ENCODE data around the gene PRDM12.

PRDM12 gene

DNA sequence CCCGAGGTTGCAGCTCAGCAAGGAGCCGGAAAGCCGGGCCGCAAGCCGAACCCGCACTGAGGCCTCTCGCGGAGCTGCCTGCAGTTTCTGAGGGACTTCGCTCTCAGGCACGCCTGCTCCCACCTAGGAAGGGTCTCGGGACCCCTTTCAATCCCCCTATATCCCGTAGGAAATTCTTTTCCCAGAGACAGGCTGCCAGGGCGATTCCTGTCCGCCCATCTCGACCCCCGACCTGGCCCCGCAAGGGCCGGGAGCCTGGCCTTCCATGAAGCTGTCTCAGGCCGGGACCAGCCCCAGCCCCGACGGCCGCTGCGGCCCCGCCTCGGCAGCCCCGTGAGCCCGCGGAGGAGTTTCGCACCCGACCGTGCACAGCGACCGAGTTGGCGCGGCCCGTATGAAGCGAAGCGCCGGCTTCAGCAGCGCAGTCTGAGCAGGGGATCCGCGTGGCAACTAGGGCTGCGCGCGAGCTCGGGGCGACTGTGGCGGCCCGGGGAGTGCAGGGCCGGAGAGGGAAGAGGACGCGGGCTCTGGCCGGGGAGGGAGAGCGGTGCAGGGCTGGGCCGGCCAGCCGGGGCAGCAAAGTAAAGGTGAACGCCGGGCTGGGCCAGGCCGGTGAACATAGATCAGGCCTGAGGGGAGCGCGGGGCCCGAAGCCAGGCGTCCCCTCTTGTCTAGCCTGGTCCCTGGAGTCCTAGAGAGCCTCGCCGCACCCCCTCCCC is 977 bp upstream of the PRDM12 start:
- no peak overlapping the region for H3K27ac ChIP-seq (ENCODE audit: low read depth, low read length)
- H3K9ac ChIP-seq (ENCODE audit: low read length): no peak overlapping the region
- no peaks in the 10 kb centered on the region for H3K4me1 ChIP-seq (ENCODE audit: control insufficient read depth, insufficient read depth, low read length)
- peak overlapping the region; percentile 48 for H3K4me3 ChIP-seq (ENCODE audit: low read length)
- no peaks in the 10 kb centered on the region for H3K36me3 ChIP-seq (ENCODE audit: control insufficient read depth, insufficient read depth, low read length)
- H3K27me3 ChIP-seq (ENCODE audit: control insufficient read depth, insufficient read depth, low read length): peaks cover 66% of the 10 kb centered on the region

DNA sequence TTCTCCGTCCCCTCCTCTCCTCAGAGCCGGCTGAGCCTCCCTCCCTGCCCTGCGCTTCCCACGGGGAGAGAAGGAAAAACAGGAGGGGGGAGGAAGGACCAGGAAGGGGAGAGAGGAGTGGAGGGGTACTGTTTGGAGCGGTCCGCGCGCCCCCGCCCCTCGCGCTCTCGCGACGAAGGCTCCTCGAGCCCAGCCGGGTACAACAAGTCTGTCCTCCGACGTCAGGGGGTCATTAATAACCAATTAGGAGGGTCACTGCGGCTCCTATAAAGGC is 480 bp upstream of the PRDM12 start:
- Histone ChIP-seq H3K4me3 (ENCODE audit: low read length) (no peak overlapping the region), H3K27ac (ENCODE audit: low read depth, low read length) (no peak overlapping the region), H3K9ac (ENCODE audit: low read length) (no peak overlapping the region), H3K36me3 (ENCODE audit: control insufficient read depth, insufficient read depth, low read length) (no peaks in the 10 kb centered on the region), H3K27me3 (ENCODE audit: control insufficient read depth, insufficient read depth, low read length) (peaks cover 61% of the 10 kb centered on the region), H3K4me1 (ENCODE audit: control insufficient read depth, insufficient read depth, low read length) (no peaks in the 10 kb centered on the region)

DNA sequence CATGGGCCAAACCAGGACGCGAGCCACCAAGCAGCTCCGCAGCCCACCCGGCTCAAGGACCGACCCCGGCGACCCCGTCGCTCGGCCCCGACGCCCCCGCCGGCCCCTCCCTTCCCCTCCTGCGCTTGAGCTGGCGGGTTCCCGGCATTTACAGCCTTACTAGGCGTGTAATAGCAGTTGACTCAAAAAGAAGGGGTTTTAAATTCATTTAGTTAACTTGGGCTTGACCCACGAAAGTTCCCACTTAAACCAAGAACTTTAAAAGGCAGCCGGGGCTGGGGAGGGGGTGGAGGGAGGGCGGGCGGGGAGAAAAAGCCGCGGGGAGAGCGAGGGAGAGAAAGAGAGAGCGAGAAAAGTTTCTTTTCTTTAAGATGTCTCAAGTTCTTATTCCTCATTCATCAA is 636 bp downstream of the PRDM12 start:
- Histone ChIP-seq H3K27ac (ENCODE audit: low read depth, low read length) (no peak overlapping the region), H3K36me3 (ENCODE audit: control insufficient read depth, insufficient read depth, low read length) (no peaks in the 10 kb centered on the region), H3K4me3 (ENCODE audit: low read length) (no peak overlapping the region), H3K9ac (ENCODE audit: low read length) (no peak overlapping the region), H3K4me1 (ENCODE audit: control insufficient read depth, insufficient read depth, low read length) (no peaks in the 10 kb centered on the region), H3K27me3 (ENCODE audit: control insufficient read depth, insufficient read depth, low read length) (peaks cover 58% of the 10 kb centered on the region)

DNA sequence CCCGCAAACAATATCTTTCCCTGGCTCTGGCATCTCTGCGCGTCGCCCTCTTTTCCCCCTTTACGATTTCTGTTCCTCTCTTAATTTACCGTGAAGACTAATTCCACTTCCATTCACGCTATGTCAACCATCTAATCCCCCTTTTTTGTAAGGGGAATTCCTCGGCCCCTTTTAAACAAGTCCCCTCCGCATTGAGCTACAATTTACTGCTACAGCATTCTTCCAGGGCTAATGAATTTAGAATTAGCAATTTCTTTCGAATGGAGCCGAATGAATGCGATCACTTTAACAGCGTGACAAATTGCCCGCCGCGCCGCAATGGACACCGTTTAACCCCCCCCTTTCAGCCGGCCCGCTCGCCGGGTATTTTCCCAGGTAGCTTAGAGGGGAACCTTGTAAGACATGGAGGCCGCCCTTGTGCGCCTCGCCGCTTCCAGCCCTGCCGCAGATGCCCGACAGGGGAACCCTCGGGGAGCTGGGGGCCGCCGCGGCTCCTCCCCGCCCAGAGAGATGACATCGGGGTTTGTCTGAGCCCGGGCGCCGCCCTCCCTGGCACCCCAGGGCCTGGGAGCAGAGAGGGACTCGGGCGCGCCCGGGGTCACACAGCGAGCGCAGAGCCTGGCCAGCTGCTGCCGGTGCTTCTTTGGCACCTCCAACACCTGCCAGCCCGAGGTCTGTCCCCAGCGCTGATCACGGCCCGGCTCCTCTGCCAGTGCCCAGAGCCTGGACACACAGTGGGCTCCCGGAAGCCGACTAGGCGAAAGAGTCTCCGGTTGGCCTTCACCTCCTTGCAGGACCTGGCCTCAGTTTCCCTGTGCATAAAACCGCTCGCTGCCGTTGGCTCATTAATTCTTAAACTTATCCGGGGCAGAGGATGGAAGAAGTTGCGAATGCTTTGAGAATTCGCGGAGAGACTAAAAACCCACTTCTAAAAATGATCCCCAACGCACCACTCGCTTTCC is 1.3 kb downstream of the PRDM12 start:
- no peaks in the 10 kb centered on the region for H3K4me1 ChIP-seq (ENCODE audit: control insufficient read depth, insufficient read depth, low read length)
- no peak overlapping the region for H3K4me3 ChIP-seq (ENCODE audit: low read length)
- no peak overlapping the region for H3K27ac ChIP-seq (ENCODE audit: low read depth, low read length)
- H3K9ac ChIP-seq (ENCODE audit: low read length): no peak overlapping the region
- no peaks in the 10 kb centered on the region for H3K36me3 ChIP-seq (ENCODE audit: control insufficient read depth, insufficient read depth, low read length)
- peaks cover 58% of the 10 kb centered on the region for H3K27me3 ChIP-seq (ENCODE audit: control insufficient read depth, insufficient read depth, low read length)

DNA sequence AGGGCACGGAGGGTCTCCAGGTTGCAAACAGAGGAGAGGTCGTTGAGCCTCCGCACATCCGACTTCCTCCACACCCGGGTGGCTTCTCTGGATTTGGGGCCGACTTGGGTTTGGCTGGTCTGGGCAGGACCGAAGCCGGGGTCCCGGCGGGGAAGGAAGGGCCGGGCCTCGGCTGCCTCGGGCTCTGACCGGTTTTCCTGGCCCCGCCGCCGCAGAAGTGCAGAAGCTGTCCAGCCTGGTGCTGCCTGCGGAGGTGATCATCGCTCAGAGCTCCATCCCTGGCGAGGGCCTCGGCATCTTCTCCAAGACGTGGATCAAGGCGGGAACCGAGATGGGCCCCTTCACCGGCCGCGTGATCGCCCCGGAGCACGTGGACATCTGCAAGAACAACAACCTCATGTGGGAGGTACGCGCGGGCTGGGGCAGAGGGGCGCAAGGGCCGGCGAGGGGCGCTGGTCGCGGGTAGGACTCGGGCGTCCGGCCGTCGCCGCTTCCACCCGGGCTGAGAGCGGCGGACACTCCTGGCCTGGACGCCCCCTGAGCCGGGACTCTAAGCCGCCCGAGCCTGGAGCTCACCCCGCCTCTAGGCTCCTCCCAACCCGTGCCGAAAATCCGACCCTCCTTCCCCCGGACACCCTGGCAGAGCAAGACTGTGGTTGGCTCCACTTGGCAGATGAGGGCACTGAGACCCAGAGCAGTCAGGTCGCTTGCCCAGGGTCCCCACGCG is 2.2 kb downstream of the PRDM12 start:
- Histone ChIP-seq H3K27me3 (ENCODE audit: control insufficient read depth, insufficient read depth, low read length) (peaks cover 57% of the 10 kb centered on the region), H3K4me3 (ENCODE audit: low read length) (no peak overlapping the region), H3K36me3 (ENCODE audit: control insufficient read depth, insufficient read depth, low read length) (no peaks in the 10 kb centered on the region), H3K27ac (ENCODE audit: low read depth, low read length) (no peak overlapping the region), H3K9ac (ENCODE audit: low read length) (no peak overlapping the region), H3K4me1 (ENCODE audit: control insufficient read depth, insufficient read depth, low read length) (no peaks in the 10 kb centered on the region)

DNA sequence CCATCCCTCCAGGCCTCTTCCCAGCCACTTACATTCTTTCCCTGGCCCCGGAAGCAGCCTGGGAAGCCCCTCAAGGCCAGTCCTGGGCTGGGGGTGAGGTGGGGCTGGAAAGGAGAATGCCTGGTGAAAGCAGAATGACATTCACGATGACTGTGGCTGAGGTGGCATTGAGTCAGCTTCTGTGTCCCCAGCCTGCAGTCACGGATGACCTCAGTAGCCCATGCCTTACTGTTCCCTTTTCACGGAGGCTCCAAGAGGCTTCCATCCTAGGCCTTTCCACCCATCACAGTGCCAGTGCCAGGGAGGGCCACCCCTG is 2.7 kb downstream of the PRDM12 start:
- peaks cover 52% of the 10 kb centered on the region for H3K27me3 ChIP-seq (ENCODE audit: control insufficient read depth, insufficient read depth, low read length)
- H3K27ac ChIP-seq (ENCODE audit: low read depth, low read length): no peak overlapping the region
- no peak overlapping the region for H3K9ac ChIP-seq (ENCODE audit: low read length)
- no peaks in the 10 kb centered on the region for H3K36me3 ChIP-seq (ENCODE audit: control insufficient read depth, insufficient read depth, low read length)
- no peaks in the 10 kb centered on the region for H3K4me1 ChIP-seq (ENCODE audit: control insufficient read depth, insufficient read depth, low read length)
- no peak overlapping the region for H3K4me3 ChIP-seq (ENCODE audit: low read length)

DNA sequence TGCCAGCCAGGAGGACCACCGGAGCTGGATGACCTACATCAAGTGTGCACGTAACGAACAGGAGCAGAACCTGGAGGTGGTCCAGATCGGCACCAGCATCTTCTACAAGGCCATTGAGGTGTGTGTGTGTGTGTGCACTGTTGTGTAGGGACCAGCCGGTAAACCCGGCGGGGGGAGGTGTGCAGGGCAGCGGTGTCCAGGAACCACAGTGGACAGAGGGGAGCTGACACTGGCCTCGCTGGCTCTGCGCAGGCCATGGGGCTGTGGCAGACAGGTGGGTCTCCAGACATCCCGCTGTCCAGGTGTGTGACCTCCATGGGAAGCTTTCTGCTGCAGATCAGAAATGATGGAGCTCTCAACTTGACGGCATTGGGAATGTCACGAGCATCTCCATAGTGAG is 3.8 kb downstream of the PRDM12 start:
- peaks cover 40% of the 10 kb centered on the region for H3K27me3 ChIP-seq (ENCODE audit: control insufficient read depth, insufficient read depth, low read length)

DNA sequence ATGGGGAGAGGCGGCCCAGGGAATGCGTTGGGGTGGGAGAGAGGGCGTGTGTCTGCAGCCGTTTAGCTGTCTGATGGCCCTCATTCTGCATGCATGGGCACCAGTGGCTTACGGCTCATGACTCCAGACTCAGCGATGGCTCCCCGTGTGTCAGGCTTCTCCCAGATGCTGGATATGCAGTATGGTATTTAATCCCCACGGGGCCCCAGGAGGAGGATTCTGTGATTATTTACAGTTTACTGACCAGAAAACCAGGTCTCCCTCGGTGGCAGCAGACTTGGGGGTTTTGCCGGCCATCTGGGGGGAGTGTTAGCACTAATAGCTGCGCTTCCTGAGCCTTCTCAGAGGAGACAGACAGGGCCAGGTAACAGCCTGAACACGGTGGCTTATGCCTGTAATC is 4.3 kb downstream of the PRDM12 start:
- H3K4me1 ChIP-seq (ENCODE audit: control insufficient read depth, insufficient read depth, low read length): no peaks in the 10 kb centered on the region
- peaks cover 36% of the 10 kb centered on the region for H3K27me3 ChIP-seq (ENCODE audit: control insufficient read depth, insufficient read depth, low read length)
- no peak overlapping the region for H3K27ac ChIP-seq (ENCODE audit: low read depth, low read length)

More for the DNA sequence above, 3.8 kb downstream of the PRDM12 start:
- Histone ChIP-seq H3K27ac (ENCODE audit: low read depth, low read length) (no peak overlapping the region), H3K9ac (ENCODE audit: low read length) (no peak overlapping the region), H3K4me1 (ENCODE audit: control insufficient read depth, insufficient read depth, low read length) (no peaks in the 10 kb centered on the region), H3K36me3 (ENCODE audit: control insufficient read depth, insufficient read depth, low read length) (no peaks in the 10 kb centered on the region), H3K4me3 (ENCODE audit: low read length) (no peak overlapping the region)

DNA sequence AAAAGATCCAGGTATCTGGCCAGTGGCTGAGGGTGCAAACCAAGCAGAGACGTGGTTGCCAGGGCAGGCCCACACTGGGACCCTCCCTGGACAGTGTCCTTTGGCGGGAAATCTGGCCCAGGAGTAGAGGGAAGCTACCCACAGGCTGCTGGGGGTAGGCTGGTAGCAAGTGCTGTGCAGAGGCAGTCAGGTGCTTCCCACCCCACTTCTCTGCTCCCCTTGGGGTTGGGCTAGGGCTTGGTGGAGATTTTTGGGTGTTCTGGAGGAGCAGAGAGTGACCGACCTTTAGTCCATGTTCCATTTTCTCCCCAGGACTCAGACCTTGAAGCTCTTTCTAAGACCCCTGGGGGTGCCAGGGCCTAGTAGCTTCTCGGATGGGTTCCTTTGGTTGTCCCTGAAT is 5.6 kb downstream of the PRDM12 start:
- H3K27ac ChIP-seq (ENCODE audit: low read depth, low read length): no peak overlapping the region
- H3K36me3 ChIP-seq (ENCODE audit: control insufficient read depth, insufficient read depth, low read length): no peaks in the 10 kb centered on the region
- no peak overlapping the region for H3K9ac ChIP-seq (ENCODE audit: low read length)
- no peaks in the 10 kb centered on the region for H3K4me1 ChIP-seq (ENCODE audit: control insufficient read depth, insufficient read depth, low read length)
- peaks cover 24% of the 10 kb centered on the region for H3K27me3 ChIP-seq (ENCODE audit: control insufficient read depth, insufficient read depth, low read length)
- no peak overlapping the region for H3K4me3 ChIP-seq (ENCODE audit: low read length)

More for the DNA sequence above, 4.3 kb downstream of the PRDM12 start:
- H3K36me3 ChIP-seq (ENCODE audit: control insufficient read depth, insufficient read depth, low read length): no peaks in the 10 kb centered on the region
- no peak overlapping the region for H3K4me3 ChIP-seq (ENCODE audit: low read length)
- no peak overlapping the region for H3K9ac ChIP-seq (ENCODE audit: low read length)

DNA sequence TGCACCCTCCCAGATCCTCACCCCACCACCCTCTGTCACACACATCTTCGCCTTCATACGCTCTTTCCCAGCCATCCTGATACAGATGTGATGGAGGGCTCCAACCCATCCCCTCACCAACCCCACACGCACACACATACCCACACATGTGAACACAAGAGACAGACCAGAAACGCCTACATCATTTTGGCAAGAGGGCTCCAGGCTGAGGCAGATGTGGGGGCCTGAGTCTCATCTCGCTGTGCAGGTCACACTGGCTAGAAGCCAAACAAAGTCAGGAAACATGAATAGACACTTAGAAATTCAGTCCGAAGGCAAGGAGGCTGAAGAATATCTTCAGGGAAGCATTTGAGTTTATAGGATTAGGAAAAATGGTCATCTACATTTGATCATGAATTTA is 6.2 kb downstream of the PRDM12 start:
- Histone ChIP-seq H3K4me1 (ENCODE audit: control insufficient read depth, insufficient read depth, low read length) (no peaks in the 10 kb centered on the region), H3K4me3 (ENCODE audit: low read length) (no peak overlapping the region), H3K36me3 (ENCODE audit: control insufficient read depth, insufficient read depth, low read length) (no peaks in the 10 kb centered on the region), H3K27me3 (ENCODE audit: control insufficient read depth, insufficient read depth, low read length) (peaks cover 24% of the 10 kb centered on the region), H3K27ac (ENCODE audit: low read depth, low read length) (no peak overlapping the region), H3K9ac (ENCODE audit: low read length) (no peak overlapping the region)

DNA sequence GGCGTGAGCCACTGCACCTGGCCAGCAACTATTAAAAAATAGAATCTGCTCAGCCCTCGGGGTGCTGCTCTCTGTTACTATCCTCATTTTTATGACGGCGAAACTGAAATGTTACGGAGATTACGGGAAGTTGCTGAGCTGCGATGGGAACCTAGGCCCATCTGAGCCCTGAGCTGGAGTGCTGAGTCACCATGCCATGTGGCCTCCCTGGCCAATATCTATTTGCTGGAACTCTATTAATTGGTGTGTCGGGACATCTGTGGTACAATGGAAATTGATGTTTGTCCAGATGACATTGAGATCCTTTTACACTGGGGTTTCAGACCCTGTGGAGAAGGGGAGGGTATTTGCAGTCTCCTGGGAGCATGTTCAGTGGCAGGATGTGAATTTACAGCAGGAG is 8.1 kb downstream of the PRDM12 start:
- H3K4me3 ChIP-seq (ENCODE audit: low read length): no peak overlapping the region
- H3K36me3 ChIP-seq (ENCODE audit: control insufficient read depth, insufficient read depth, low read length): no peaks in the 10 kb centered on the region
- H3K27me3 ChIP-seq (ENCODE audit: control insufficient read depth, insufficient read depth, low read length): peaks cover 7% of the 10 kb centered on the region
- no peak overlapping the region for H3K27ac ChIP-seq (ENCODE audit: low read depth, low read length)
- H3K4me1 ChIP-seq (ENCODE audit: control insufficient read depth, insufficient read depth, low read length): no peaks in the 10 kb centered on the region
- H3K9ac ChIP-seq (ENCODE audit: low read length): no peak overlapping the region

DNA sequence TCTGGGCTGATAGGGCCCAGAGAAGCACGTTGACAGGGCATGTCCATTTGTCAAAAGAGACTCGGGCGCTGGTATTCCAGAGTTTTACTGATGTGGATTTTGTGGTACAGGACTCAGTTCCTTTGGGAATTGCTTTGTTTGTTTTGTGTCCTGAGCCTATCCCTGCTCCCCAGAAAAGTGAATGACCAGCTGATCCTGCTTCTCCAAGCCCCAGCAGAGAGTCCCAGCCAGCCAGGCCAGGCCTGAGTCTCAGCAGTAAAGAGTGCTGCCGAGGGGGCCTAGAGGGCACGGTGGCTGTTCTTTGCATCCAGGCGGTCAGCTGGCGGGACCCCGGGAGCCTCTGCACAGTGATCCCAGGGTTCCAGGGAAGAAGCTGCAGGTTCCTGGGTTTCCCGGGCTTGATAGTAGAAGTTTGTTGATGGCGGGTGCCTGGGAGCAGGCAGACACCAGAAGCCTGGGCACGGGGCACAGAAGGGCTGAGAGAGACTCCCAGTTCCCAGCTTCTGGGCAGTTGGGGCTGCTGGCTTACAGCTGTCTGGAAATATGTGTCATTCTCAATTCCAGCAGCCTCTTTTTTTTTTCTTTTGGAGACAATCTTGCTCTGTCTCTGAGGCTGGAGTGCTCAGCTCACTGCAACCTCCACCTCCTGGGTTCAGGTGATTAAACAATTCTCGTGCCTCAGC is 8.7 kb downstream of the PRDM12 start:
- no peaks in the 10 kb centered on the region for H3K36me3 ChIP-seq (ENCODE audit: control insufficient read depth, insufficient read depth, low read length)
- peaks cover under 1% of the 10 kb centered on the region for H3K27me3 ChIP-seq (ENCODE audit: control insufficient read depth, insufficient read depth, low read length)
- H3K27ac ChIP-seq (ENCODE audit: low read depth, low read length): no peak overlapping the region
- no peak overlapping the region for H3K4me3 ChIP-seq (ENCODE audit: low read length)
- no peaks in the 10 kb centered on the region for H3K4me1 ChIP-seq (ENCODE audit: control insufficient read depth, insufficient read depth, low read length)
- H3K9ac ChIP-seq (ENCODE audit: low read length): no peak overlapping the region
